ENCODE results near the gene RXFP3.
"Not testable (repeated sequence)": the region's sequence is repeated elsewhere in the genome, so short reads cannot be mapped to it uniquely, and the experiment has no call there.

RXFP3 gene

DNA sequence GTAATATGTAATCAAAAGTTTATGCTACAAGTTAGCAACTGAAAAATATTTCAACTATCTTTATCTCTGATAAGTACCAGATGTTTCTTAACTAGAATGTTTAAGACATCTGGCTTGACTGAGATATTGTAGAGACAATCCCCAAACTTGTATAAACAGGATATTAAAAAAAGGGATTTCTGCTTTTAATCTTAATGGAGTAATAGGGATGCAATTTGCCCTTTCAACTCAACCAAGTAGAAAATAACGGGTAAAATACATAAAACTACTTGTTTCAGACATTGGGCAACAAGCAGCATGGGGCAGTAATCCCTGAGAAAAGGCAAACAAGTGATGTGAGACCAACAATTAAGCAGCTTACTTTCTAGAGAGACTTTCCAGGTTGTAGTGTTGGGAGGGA lies 35.0 kb upstream of the RXFP3 start:
- H2AK5ac ChIP-seq (ENCODE audit: low read depth, low read length): no peak overlapping the region
- no peak overlapping the region for H3K14ac ChIP-seq (ENCODE audit: low read length)
- H2BK120ac ChIP-seq (ENCODE audit: low read depth, low read length): no peak overlapping the region
- no peak for DNase-seq (ENCODE audit: low spot score)
- H3K18ac ChIP-seq (ENCODE audit: low read length): no peak overlapping the region
- no peaks in the 10 kb centered on the region for H3K36me3 ChIP-seq (replicated peaks in 1 of 2; ENCODE audit: control insufficient read depth in 2 of 2, insufficient read depth in 2 of 2, low read length in 2 of 2)
- WGBS, 2 donors (ENCODE audit: extremely low coverage in 2 of 2, insufficient read length in 2 of 2, insufficient replicate concordance in 1 of 2): no CpG with 5 or more reads among the region's 1 CpG
- no peak overlapping the region for H3K4me2 ChIP-seq (ENCODE audit: insufficient read depth, low read length, poor library complexity, severe bottlenecking)
- no peak overlapping the region for H3K27ac ChIP-seq (replicated peaks; ENCODE audit: low read length)
- no peak overlapping the region for H2AFZ ChIP-seq (ENCODE audit: low read length)
- no peak overlapping the region for H3K4ac ChIP-seq (ENCODE audit: low read length)
- no peak overlapping the region for H3K23ac ChIP-seq (ENCODE audit: low read depth, low read length, poor library complexity)
- H3K4me1 ChIP-seq (ENCODE audit: control insufficient read depth in 2 of 2, insufficient read depth in 1 of 2, low read depth in 1 of 2, low read length in 2 of 2): no peaks in the 10 kb centered on the region
- H2BK12ac ChIP-seq (ENCODE audit: low read length): no peak overlapping the region
- H3K4me3 ChIP-seq (ENCODE audit: low read length in 2 of 2): no peak overlapping the region
- no peaks in the 10 kb centered on the region for H3K79me1 ChIP-seq (ENCODE audit: low read depth, low read length)
- no peak overlapping the region for H2BK5ac ChIP-seq (ENCODE audit: low read length)
- H3K9ac ChIP-seq (ENCODE audit: low read depth, low read length, poor library complexity): no peak overlapping the region
- no peak overlapping the region for H4K91ac ChIP-seq (ENCODE audit: low read depth, low read length, poor library complexity)
- H3K27me3 ChIP-seq (ENCODE audit: control insufficient read depth in 3 of 3, insufficient read depth in 3 of 3, low read depth in 1 of 3, low read length in 3 of 3): peaks cover 0 to 3% (median 0%) of the 10 kb centered on the region in 3 experiments
- H4K8ac ChIP-seq (ENCODE audit: low read depth, low read length): no peak overlapping the region
- peaks cover 0 to 11% of the 10 kb centered on the region in 2 donors for H3K9me3 ChIP-seq (replicated peaks in 1 of 2; ENCODE audit: control insufficient read depth in 2 of 2, insufficient read depth in 1 of 2, low read depth in 1 of 2, low read length in 2 of 2)
- no peak overlapping the region for H2BK15ac ChIP-seq (ENCODE audit: low read length)

DNA sequence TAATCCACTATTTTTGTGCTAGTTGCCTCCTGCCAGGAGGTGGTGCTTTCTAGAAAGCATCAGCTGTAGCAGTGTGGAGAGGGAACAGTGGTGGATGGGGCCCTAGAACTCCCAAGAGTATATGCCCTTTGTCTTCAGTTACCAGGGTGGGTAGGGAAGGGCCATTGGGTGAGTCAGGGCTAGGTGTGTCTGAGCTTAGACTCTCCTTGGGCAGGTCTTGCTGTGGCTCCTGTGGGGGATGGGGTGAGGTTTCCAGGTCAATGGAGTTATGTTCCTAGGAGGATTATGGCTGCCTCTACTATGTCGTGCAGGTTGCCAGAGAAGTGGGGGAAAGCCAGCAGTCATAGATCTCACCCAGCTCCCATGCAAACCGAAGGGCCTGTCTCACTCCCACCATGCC lies 33.1 kb upstream of the RXFP3 start:
- Histone ChIP-seq H3K9ac (ENCODE audit: low read depth, low read length, poor library complexity) (no peak overlapping the region), H3K36me3 (replicated peaks in 1 of 2; ENCODE audit: control insufficient read depth in 2 of 2, insufficient read depth in 2 of 2, low read length in 2 of 2) (no peaks in the 10 kb centered on the region), H3K18ac (ENCODE audit: low read length) (no peak overlapping the region), H3K79me1 (ENCODE audit: low read depth, low read length) (no peaks in the 10 kb centered on the region), H3K4ac (ENCODE audit: low read length) (no peak overlapping the region), H4K91ac (ENCODE audit: low read depth, low read length, poor library complexity) (no peak overlapping the region), H2BK12ac (ENCODE audit: low read length) (no peak overlapping the region), H2BK5ac (ENCODE audit: low read length) (no peak overlapping the region), H4K8ac (ENCODE audit: low read depth, low read length) (no peak overlapping the region), H2AK5ac (ENCODE audit: low read depth, low read length) (no peak overlapping the region), H3K23ac (ENCODE audit: low read depth, low read length, poor library complexity) (no peak overlapping the region), H3K4me1 (ENCODE audit: control insufficient read depth in 2 of 2, insufficient read depth in 1 of 2, low read depth in 1 of 2, low read length in 2 of 2) (no peaks in the 10 kb centered on the region), H3K4me3 (ENCODE audit: low read length in 2 of 2) (no peak overlapping the region), H2BK15ac (ENCODE audit: low read length) (no peak overlapping the region), H2AFZ (ENCODE audit: low read length) (no peak overlapping the region), H2BK120ac (ENCODE audit: low read depth, low read length) (no peak overlapping the region), H3K9me3 (replicated peaks in 1 of 2; ENCODE audit: control insufficient read depth in 2 of 2, insufficient read depth in 1 of 2, low read depth in 1 of 2, low read length in 2 of 2) (peaks cover 0 to 18% of the 10 kb centered on the region in 2 donors), H3K4me2 (ENCODE audit: insufficient read depth, low read length, poor library complexity, severe bottlenecking) (no peak overlapping the region), H3K27ac (replicated peaks; ENCODE audit: low read length) (no peak overlapping the region), H3K14ac (ENCODE audit: low read length) (no peak overlapping the region), H3K27me3 (ENCODE audit: control insufficient read depth in 3 of 3, insufficient read depth in 3 of 3, low read depth in 1 of 3, low read length in 3 of 3) (peaks cover 0 to 3% (median 0%) of the 10 kb centered on the region in 3 experiments)
- no peak for DNase-seq (ENCODE audit: low spot score)
- no CpG with 5 or more reads among the region's 2 CpGs for WGBS, 2 donors (ENCODE audit: extremely low coverage in 2 of 2, insufficient read length in 2 of 2, insufficient replicate concordance in 1 of 2)

DNA sequence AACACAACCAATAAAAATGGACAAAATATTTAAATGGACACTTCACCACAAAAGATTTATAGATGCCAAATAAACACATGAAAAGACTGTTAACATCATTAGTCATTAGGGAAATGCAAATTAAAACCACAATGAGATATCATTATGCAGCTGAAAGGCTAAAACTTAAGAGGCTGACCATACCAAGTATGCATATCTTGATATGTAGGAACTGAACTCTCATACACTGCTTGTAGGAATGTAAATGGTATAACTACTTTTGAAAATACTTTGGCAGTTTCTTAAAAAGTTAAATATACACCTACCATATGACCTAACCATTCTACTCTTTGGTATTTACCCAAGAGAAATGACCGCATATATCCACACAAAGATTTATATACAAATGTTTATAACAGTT lies 30.8 kb upstream of the RXFP3 start:
- peaks cover 2 to 18% of the 10 kb centered on the region in 2 donors for H3K9me3 ChIP-seq (replicated peaks in 1 of 2; ENCODE audit: control insufficient read depth in 2 of 2, insufficient read depth in 1 of 2, low read depth in 1 of 2, low read length in 2 of 2)
- H3K23ac ChIP-seq (ENCODE audit: low read depth, low read length, poor library complexity): no peak overlapping the region
- peaks cover 0 to 3% (median 0%) of the 10 kb centered on the region in 3 experiments for H3K27me3 ChIP-seq (ENCODE audit: control insufficient read depth in 3 of 3, insufficient read depth in 3 of 3, low read depth in 1 of 3, low read length in 3 of 3)
- H4K8ac ChIP-seq (ENCODE audit: low read depth, low read length): no peak overlapping the region
- H3K4me1 ChIP-seq (ENCODE audit: control insufficient read depth in 2 of 2, insufficient read depth in 1 of 2, low read depth in 1 of 2, low read length in 2 of 2): no peaks in the 10 kb centered on the region
- H3K4me3 ChIP-seq (ENCODE audit: low read length in 2 of 2): no peak overlapping the region
- H3K18ac ChIP-seq (ENCODE audit: low read length): no peak overlapping the region
- H2AK5ac ChIP-seq (ENCODE audit: low read depth, low read length): no peak overlapping the region
- H3K27ac ChIP-seq (replicated peaks; ENCODE audit: low read length): no peak overlapping the region
- WGBS, 2 donors (ENCODE audit: extremely low coverage in 2 of 2, insufficient read length in 2 of 2, insufficient replicate concordance in 1 of 2): no CpG with 5 or more reads among the region's 1 CpG
- H3K79me1 ChIP-seq (ENCODE audit: low read depth, low read length): no peaks in the 10 kb centered on the region
- no peak overlapping the region for H2BK120ac ChIP-seq (ENCODE audit: low read depth, low read length)
- no peak overlapping the region for H2AFZ ChIP-seq (ENCODE audit: low read length)
- no peaks in the 10 kb centered on the region for H3K36me3 ChIP-seq (replicated peaks in 1 of 2; ENCODE audit: control insufficient read depth in 2 of 2, insufficient read depth in 2 of 2, low read length in 2 of 2)
- H3K4ac ChIP-seq (ENCODE audit: low read length): no peak overlapping the region
- no peak overlapping the region for H2BK5ac ChIP-seq (ENCODE audit: low read length)
- H3K14ac ChIP-seq (ENCODE audit: low read length): no peak overlapping the region
- H3K4me2 ChIP-seq (ENCODE audit: insufficient read depth, low read length, poor library complexity, severe bottlenecking): no peak overlapping the region
- no peak overlapping the region for H4K91ac ChIP-seq (ENCODE audit: low read depth, low read length, poor library complexity)
- H2BK15ac ChIP-seq (ENCODE audit: low read length): no peak overlapping the region
- no peak overlapping the region for H3K9ac ChIP-seq (ENCODE audit: low read depth, low read length, poor library complexity)
- no peak overlapping the region for H2BK12ac ChIP-seq (ENCODE audit: low read length)
- no peak for DNase-seq (ENCODE audit: low spot score)

GRCh38 chr5:33906248-33906647 lies 29.9 kb upstream of the RXFP3 start:
- H3K79me1 ChIP-seq (ENCODE audit: low read depth, low read length); H2AFZ ChIP-seq (ENCODE audit: low read length); H2BK5ac ChIP-seq (ENCODE audit: low read length); H2BK15ac ChIP-seq (ENCODE audit: low read length); H3K4me2 ChIP-seq (ENCODE audit: insufficient read depth, low read length, poor library complexity, severe bottlenecking); H2BK12ac ChIP-seq (ENCODE audit: low read length); H3K4me1 ChIP-seq (ENCODE audit: control insufficient read depth in 2 of 2, insufficient read depth in 1 of 2, low read depth in 1 of 2, low read length in 2 of 2); H3K27ac ChIP-seq (replicated peaks; ENCODE audit: low read length); H2AK5ac ChIP-seq (ENCODE audit: low read depth, low read length); H3K9ac ChIP-seq (ENCODE audit: low read depth, low read length, poor library complexity); H3K27me3 ChIP-seq (ENCODE audit: control insufficient read depth in 3 of 3, insufficient read depth in 3 of 3, low read depth in 1 of 3, low read length in 3 of 3); H4K8ac ChIP-seq (ENCODE audit: low read depth, low read length); H3K18ac ChIP-seq (ENCODE audit: low read length); H4K91ac ChIP-seq (ENCODE audit: low read depth, low read length, poor library complexity); H3K14ac ChIP-seq (ENCODE audit: low read length); H3K36me3 ChIP-seq (replicated peaks in 1 of 2; ENCODE audit: control insufficient read depth in 2 of 2, insufficient read depth in 2 of 2, low read length in 2 of 2); DNase-seq (ENCODE audit: low spot score); H3K23ac ChIP-seq (ENCODE audit: low read depth, low read length, poor library complexity); H3K4me3 ChIP-seq (ENCODE audit: low read length in 2 of 2); H2BK120ac ChIP-seq (ENCODE audit: low read depth, low read length); H3K4ac ChIP-seq (ENCODE audit: low read length): not testable (repeated sequence)
- peaks cover 2 to 18% of the 10 kb centered on the region in 2 donors for H3K9me3 ChIP-seq (replicated peaks in 1 of 2; ENCODE audit: control insufficient read depth in 2 of 2, insufficient read depth in 1 of 2, low read depth in 1 of 2, low read length in 2 of 2)
- no CpG with 5 or more reads among the region's 7 CpGs for WGBS, 2 donors (ENCODE audit: extremely low coverage in 2 of 2, insufficient read length in 2 of 2, insufficient replicate concordance in 1 of 2)

Measured in neuronal stem cell (in vitro differentiated cells).